Measurements from ENCODE around the gene RASAL3.

GRCh38 chr19:15424692-15425272 is 39.6 kb downstream of the RASAL3 start:
- TF ChIP-seq MAX (IDR thresholded peaks at IDR 0.05; ENCODE audit: low read depth, low read length) (no peak), POLR2A (IDR thresholded peaks at IDR 0.05; ENCODE audit: extremely low read depth, insufficient read length) (no peak)

All from NB4 (cell line).